GM23338 (cell line): Measurements from ENCODE around the gene FAM50A. TPM values are rescaled to one million over a fixed set of nuclear protein-coding genes. Genes with fewer than 3 reads are reported as not detected.

Experiments used
- ATAC-seq: fragments of 200-7000 bp; cut with Tn5 transposase; 3 replicates; pipeline ENCODE4 v1.9.1; 2020
- DNase-seq: peaks from one replicate; pipeline ENCODE4 v3.0.0-alpha.2; 2015; ENCODE audit warnings: low spot score
- H2AFZ ChIP-seq: fragments of 200-600 bp; sonication (generic); 2 replicates; pipeline ENCODE4 v1.8.0; 2016; ENCODE audit warnings: antibody characterized with exemption, mild to moderate bottlenecking, moderate library complexity
- H3F3A ChIP-seq: fragments of 200-600 bp; sonication (generic); replicated peaks from 2 replicates; pipeline ENCODE4 v1.8.0; 2017; ENCODE audit warnings: antibody characterized with exemption, mixed run types, low read depth
- H3K27ac ChIP-seq: fragments of 200-600 bp; sonication (generic); 2 replicates; pipeline ENCODE4 v1.6.1; 2016; ENCODE audit warnings: low read depth
- H3K27me3 ChIP-seq: fragments of 200-600 bp; sonication (generic); 2 replicates; pipeline ENCODE4 v1.8.0; 2016; ENCODE audit warnings: mild to moderate bottlenecking, mixed run types, moderate library complexity; ENCODE audit not compliant: insufficient read depth
- H3K36me3 ChIP-seq: fragments of 200-600 bp; sonication (generic); 2 replicates; pipeline ENCODE4 v1.8.0; 2016; ENCODE audit warnings: mild to moderate bottlenecking; ENCODE audit not compliant: insufficient read depth
- H3K4me1 ChIP-seq: fragments of 200-600 bp; sonication (generic); 2 replicates; pipeline ENCODE4 v1.8.0; 2016; ENCODE audit warnings: mild to moderate bottlenecking, moderate library complexity; ENCODE audit not compliant: insufficient read depth
- H3K4me2 ChIP-seq: fragments of 200-600 bp; sonication (generic); 2 replicates; pipeline ENCODE4 v1.7.1; 2017; ENCODE audit warnings: mixed run types
- H3K4me3 ChIP-seq: fragments of 200-600 bp; sonication (generic); 2 replicates; pipeline ENCODE4 v1.6.1; 2016; ENCODE audit warnings: mixed run types
- H3K79me2 ChIP-seq: fragments of 200-600 bp; sonication (generic); replicated peaks from 2 replicates; pipeline ENCODE4 v1.8.0; 2017; ENCODE audit warnings: mild to moderate bottlenecking; ENCODE audit not compliant: insufficient read depth
- H3K9me2 ChIP-seq: fragments of 200-600 bp; sonication (generic); 2 replicates; pipeline ENCODE4 v1.8.0; 2017; ENCODE audit not compliant: insufficient read depth
- H4K20me1 ChIP-seq: fragments of 200-600 bp; sonication (generic); replicated peaks from 2 replicates; pipeline ENCODE4 v1.8.0; 2017; ENCODE audit warnings: mild to moderate bottlenecking; ENCODE audit not compliant: insufficient read depth
- H3K27ac Mint-ChIP-seq: 2 replicates; pipeline ENCODE4 v1.8.0; 2020; ENCODE audit warnings: inconsistent platforms, mild to moderate bottlenecking, moderate library complexity, mixed read lengths
- H3K27me3 Mint-ChIP-seq: 3 replicates; pipeline ENCODE4 v1.8.0; 2022; ENCODE audit warnings: low read depth, mild to moderate bottlenecking, moderate library complexity, mixed read lengths, inconsistent platforms; ENCODE audit not compliant: insufficient read depth, poor library complexity
- H3K36me3 Mint-ChIP-seq: 3 replicates; pipeline ENCODE4 v1.8.0; 2021; ENCODE audit warnings: low read depth, mild to moderate bottlenecking, inconsistent platforms, moderate library complexity, mixed read lengths
- H3K4me1 Mint-ChIP-seq: 3 replicates; pipeline ENCODE4 v1.8.0; 2020; ENCODE audit warnings: mild to moderate bottlenecking, inconsistent platforms, mixed read lengths
- H3K4me3 Mint-ChIP-seq: 3 replicates; pipeline ENCODE4 v1.8.0; 2021; ENCODE audit warnings: moderate library complexity, mild to moderate bottlenecking, inconsistent platforms, mixed read lengths
- H3K9me3 Mint-ChIP-seq: 3 replicates; pipeline ENCODE4 v1.8.0; 2020; ENCODE audit warnings: moderate library complexity, mild to moderate bottlenecking, inconsistent platforms, mixed read lengths
- CREB1 ChIP-seq: fragments of 250-450 bp; sonication (Bioruptor Pico); IDR thresholded peaks from 2 replicates; pipeline ENCODE4 v1.5.0; 2020; ENCODE audit warnings: low read depth, mild to moderate bottlenecking, moderate library complexity
- EZH2 ChIP-seq: fragments of 200-600 bp; sonication (generic); IDR thresholded peaks from one replicate; pipeline ENCODE4 v1.8.0; 2017; ENCODE audit warnings: antibody characterized with exemption, mild to moderate bottlenecking, low read depth; ENCODE audit not compliant: unreplicated experiment
- EZH2phosphoT487 ChIP-seq: fragments of 200-600 bp; sonication (generic); IDR thresholded peaks from one replicate; pipeline ENCODE4 v1.8.1; 2018; ENCODE audit warnings: antibody characterized with exemption; ENCODE audit not compliant: unreplicated experiment
- JUNB ChIP-seq: IDR thresholded peaks from one replicate; pipeline ENCODE4 v1.6.1; 2016; ENCODE audit warnings: antibody characterized with exemption; ENCODE audit not compliant: unreplicated experiment
- NANOG ChIP-seq: IDR thresholded peaks from 2 replicates; pipeline ENCODE4 v1.6.1; 2016; ENCODE audit warnings: antibody characterized with exemption, borderline replicate concordance
- POLR2AphosphoS5 ChIP-seq: IDR thresholded peaks from 2 replicates; pipeline ENCODE4 v1.6.1; 2016; ENCODE audit warnings: antibody characterized with exemption, low read depth
- STAT1 ChIP-seq: IDR thresholded peaks from one replicate; pipeline ENCODE4 v1.6.1; 2016; ENCODE audit warnings: antibody characterized with exemption; ENCODE audit not compliant: unreplicated experiment
- ZNF114 ChIP-seq: fragments of 250-450 bp; sonication (Bioruptor Pico); IDR thresholded peaks from 2 replicates; pipeline ENCODE4 v1.5.0; 2020; ENCODE audit warnings: mild to moderate bottlenecking, moderate library complexity
- ZNF331 ChIP-seq: fragments of 250-450 bp; sonication (Bioruptor Pico); IDR thresholded peaks from 2 replicates; pipeline ENCODE4 v1.5.0; 2020; ENCODE audit warnings: low read depth, mild to moderate bottlenecking, moderate library complexity
- polyA plus RNA-seq: library from polyadenylated mRNA; unstranded; fragments of >200 nt; fragmentation: Nextera tagmentation; extraction: Ambion mirVana; gene quantifications from 2 replicates; pipeline ENCODE4 v1.2.1, GENCODE V29; 2016
- total RNA-seq: library from RNA; depleted of rRNA; stranded (reverse); fragments of >200 nt; shearing (Covaris generic); gene quantifications from 2 replicates; pipeline ENCODE4 v1.2.3, GENCODE V29; 2014
- TF ChIP-seq, protein P1 (sequence below), 2 experiments: fragments of 200-600 bp in 1 of 2; sonication (generic) in 1 of 2; conservative IDR thresholded peaks; 2 replicates each; pipeline versions ENCODE4 v1.5.1 to v1.6.1; 2016 to 2017; ENCODE audit warnings: antibody characterized with exemption in 2 of 2, low read depth in 2 of 2, mild to moderate bottlenecking in 2 of 2, moderate library complexity in 1 of 2
- TF ChIP-seq, protein P2 (sequence below): IDR thresholded peaks from one replicate; pipeline ENCODE4 v1.6.1; 2018; ENCODE audit warnings: antibody characterized with exemption; ENCODE audit not compliant: unreplicated experiment
- TF ChIP-seq, protein P3 (sequence below): IDR thresholded peaks from 2 replicates; pipeline ENCODE4 v1.6.1; 2016; ENCODE audit warnings: antibody characterized with exemption
- TF ChIP-seq, protein P4 (sequence below): fragments of 250-450 bp; sonication (Bioruptor Pico); IDR thresholded peaks from 2 replicates; pipeline ENCODE4 v1.5.0; 2020; ENCODE audit warnings: mild to moderate bottlenecking, moderate library complexity

FAM50A gene
- total and polyA plus RNA-seq, 2 experiments from 2014 or later: 23.9 to 77.6 TPM

- Histone ChIP-seq H3K27me3 (no peaks in the 10 kb centered on the region), H2AFZ (no peak overlapping the region), H4K20me1 (no peaks in the 10 kb centered on the region), H3K4me1 (no peaks in the 10 kb centered on the region), H3K4me2 (no peak overlapping the region), H3K27ac (no peak overlapping the region), H3K79me2 (no peaks in the 10 kb centered on the region), H3F3A (no peaks in the 10 kb centered on the region), H3K36me3 (no peaks in the 10 kb centered on the region), H3K9me2 (no peaks in the 10 kb centered on the region), H3K4me3 (no peak overlapping the region)
- Mint-ChIP-seq H3K27ac (no peak overlapping the region), H3K27me3 (no peaks in the 10 kb centered on the region), H3K9me3 (no peaks in the 10 kb centered on the region), H3K4me3 (no peak overlapping the region), H3K36me3 (peaks cover 12% of the 10 kb centered on the region), H3K4me1 (no peaks in the 10 kb centered on the region)
- no peak for TF ChIP-seq ZNF331
- TF ChIP-seq, protein P1, sequence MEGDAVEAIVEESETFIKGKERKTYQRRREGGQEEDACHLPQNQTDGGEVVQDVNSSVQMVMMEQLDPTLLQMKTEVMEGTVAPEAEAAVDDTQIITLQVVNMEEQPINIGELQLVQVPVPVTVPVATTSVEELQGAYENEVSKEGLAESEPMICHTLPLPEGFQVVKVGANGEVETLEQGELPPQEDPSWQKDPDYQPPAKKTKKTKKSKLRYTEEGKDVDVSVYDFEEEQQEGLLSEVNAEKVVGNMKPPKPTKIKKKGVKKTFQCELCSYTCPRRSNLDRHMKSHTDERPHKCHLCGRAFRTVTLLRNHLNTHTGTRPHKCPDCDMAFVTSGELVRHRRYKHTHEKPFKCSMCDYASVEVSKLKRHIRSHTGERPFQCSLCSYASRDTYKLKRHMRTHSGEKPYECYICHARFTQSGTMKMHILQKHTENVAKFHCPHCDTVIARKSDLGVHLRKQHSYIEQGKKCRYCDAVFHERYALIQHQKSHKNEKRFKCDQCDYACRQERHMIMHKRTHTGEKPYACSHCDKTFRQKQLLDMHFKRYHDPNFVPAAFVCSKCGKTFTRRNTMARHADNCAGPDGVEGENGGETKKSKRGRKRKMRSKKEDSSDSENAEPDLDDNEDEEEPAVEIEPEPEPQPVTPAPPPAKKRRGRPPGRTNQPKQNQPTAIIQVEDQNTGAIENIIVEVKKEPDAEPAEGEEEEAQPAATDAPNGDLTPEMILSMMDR (conservative IDR thresholded peaks at IDR 0.05; ENCODE audit: low read depth in 2 of 2): no peak
- TF ChIP-seq, protein P2, sequence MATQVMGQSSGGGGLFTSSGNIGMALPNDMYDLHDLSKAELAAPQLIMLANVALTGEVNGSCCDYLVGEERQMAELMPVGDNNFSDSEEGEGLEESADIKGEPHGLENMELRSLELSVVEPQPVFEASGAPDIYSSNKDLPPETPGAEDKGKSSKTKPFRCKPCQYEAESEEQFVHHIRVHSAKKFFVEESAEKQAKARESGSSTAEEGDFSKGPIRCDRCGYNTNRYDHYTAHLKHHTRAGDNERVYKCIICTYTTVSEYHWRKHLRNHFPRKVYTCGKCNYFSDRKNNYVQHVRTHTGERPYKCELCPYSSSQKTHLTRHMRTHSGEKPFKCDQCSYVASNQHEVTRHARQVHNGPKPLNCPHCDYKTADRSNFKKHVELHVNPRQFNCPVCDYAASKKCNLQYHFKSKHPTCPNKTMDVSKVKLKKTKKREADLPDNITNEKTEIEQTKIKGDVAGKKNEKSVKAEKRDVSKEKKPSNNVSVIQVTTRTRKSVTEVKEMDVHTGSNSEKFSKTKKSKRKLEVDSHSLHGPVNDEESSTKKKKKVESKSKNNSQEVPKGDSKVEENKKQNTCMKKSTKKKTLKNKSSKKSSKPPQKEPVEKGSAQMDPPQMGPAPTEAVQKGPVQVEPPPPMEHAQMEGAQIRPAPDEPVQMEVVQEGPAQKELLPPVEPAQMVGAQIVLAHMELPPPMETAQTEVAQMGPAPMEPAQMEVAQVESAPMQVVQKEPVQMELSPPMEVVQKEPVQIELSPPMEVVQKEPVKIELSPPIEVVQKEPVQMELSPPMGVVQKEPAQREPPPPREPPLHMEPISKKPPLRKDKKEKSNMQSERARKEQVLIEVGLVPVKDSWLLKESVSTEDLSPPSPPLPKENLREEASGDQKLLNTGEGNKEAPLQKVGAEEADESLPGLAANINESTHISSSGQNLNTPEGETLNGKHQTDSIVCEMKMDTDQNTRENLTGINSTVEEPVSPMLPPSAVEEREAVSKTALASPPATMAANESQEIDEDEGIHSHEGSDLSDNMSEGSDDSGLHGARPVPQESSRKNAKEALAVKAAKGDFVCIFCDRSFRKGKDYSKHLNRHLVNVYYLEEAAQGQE: no peak
- no peak for TF ChIP-seq ZNF114
- TF ChIP-seq POLR2AphosphoS5: no peak
- TF ChIP-seq CREB1 (CRISPR knock-in tag): no peak
- TF ChIP-seq, protein P3, sequence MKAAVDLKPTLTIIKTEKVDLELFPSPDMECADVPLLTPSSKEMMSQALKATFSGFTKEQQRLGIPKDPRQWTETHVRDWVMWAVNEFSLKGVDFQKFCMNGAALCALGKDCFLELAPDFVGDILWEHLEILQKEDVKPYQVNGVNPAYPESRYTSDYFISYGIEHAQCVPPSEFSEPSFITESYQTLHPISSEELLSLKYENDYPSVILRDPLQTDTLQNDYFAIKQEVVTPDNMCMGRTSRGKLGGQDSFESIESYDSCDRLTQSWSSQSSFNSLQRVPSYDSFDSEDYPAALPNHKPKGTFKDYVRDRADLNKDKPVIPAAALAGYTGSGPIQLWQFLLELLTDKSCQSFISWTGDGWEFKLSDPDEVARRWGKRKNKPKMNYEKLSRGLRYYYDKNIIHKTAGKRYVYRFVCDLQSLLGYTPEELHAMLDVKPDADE: no peak
- TF ChIP-seq STAT1: no peak
- no peak for TF ChIP-seq NANOG
- no peak for TF ChIP-seq EZH2phosphoT487
- TF ChIP-seq, protein P4, sequence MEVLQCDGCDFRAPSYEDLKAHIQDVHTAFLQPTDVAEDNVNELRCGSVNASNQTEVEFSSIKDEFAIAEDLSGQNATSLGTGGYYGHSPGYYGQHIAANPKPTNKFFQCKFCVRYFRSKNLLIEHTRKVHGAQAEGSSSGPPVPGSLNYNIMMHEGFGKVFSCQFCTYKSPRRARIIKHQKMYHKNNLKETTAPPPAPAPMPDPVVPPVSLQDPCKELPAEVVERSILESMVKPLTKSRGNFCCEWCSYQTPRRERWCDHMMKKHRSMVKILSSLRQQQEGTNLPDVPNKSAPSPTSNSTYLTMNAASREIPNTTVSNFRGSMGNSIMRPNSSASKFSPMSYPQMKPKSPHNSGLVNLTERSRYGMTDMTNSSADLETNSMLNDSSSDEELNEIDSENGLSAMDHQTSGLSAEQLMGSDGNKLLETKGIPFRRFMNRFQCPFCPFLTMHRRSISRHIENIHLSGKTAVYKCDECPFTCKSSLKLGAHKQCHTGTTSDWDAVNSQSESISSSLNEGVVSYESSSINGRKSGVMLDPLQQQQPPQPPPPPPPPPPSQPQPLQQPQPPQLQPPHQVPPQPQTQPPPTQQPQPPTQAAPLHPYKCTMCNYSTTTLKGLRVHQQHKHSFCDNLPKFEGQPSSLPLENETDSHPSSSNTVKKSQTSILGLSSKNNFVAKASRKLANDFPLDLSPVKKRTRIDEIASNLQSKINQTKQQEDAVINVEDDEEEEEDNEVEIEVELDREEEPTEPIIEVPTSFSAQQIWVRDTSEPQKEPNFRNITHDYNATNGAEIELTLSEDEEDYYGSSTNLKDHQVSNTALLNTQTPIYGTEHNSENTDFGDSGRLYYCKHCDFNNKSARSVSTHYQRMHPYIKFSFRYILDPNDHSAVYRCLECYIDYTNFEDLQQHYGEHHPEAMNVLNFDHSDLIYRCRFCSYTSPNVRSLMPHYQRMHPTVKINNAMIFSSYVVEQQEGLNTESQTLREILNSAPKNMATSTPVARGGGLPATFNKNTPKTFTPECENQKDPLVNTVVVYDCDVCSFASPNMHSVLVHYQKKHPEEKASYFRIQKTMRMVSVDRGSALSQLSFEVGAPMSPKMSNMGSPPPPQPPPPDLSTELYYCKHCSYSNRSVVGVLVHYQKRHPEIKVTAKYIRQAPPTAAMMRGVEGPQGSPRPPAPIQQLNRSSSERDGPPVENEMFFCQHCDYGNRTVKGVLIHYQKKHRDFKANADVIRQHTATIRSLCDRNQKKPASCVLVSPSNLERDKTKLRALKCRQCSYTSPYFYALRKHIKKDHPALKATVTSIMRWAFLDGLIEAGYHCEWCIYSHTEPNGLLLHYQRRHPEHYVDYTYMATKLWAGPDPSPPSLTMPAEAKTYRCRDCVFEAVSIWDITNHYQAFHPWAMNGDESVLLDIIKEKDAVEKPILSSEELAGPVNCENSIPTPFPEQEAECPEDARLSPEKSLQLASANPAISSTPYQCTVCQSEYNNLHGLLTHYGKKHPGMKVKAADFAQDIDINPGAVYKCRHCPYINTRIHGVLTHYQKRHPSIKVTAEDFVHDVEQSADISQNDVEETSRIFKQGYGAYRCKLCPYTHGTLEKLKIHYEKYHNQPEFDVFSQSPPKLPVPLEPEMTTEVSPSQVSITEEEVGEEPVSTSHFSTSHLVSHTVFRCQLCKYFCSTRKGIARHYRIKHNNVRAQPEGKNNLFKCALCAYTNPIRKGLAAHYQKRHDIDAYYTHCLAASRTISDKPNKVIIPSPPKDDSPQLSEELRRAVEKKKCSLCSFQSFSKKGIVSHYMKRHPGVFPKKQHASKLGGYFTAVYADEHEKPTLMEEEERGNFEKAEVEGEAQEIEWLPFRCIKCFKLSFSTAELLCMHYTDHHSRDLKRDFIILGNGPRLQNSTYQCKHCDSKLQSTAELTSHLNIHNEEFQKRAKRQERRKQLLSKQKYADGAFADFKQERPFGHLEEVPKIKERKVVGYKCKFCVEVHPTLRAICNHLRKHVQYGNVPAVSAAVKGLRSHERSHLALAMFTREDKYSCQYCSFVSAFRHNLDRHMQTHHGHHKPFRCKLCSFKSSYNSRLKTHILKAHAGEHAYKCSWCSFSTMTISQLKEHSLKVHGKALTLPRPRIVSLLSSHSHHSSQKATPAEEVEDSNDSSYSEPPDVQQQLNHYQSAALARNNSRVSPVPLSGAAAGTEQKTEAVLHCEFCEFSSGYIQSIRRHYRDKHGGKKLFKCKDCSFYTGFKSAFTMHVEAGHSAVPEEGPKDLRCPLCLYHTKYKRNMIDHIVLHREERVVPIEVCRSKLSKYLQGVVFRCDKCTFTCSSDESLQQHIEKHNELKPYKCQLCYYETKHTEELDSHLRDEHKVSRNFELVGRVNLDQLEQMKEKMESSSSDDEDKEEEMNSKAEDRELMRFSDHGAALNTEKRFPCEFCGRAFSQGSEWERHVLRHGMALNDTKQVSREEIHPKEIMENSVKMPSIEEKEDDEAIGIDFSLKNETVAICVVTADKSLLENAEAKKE (CRISPR knock-in tag): no peak
- no peak for TF ChIP-seq JUNB
- TF ChIP-seq EZH2: no peak
- DNase-seq: no peak
- no peak for ATAC-seq
Observed at GRCh38 chrX:154466036-154466435, 22.1 kb downstream of the FAM50A start.
